Activated CD8-positive, alpha-beta T cell treated with anti-CD3 and anti-CD28 coated beads for 36 hours (primary cell): ENCODE results near the gene MOB3B. TPM values are rescaled to one million over a fixed set of nuclear protein-coding genes. Genes with fewer than 3 reads are reported as not detected.

Experiments
- ATAC-seq: fragments of 200-7000 bp; cut with Tn5 transposase; one replicate; pipeline ENCODE4 v1.10.0; 2021; ENCODE audit warnings: mild to moderate bottlenecking, moderate library complexity
- CTCF ChIA-PET: fragments of 350-600 bp; sonication (Branson Sonifier 250); formaldehyde crosslinking; loops from one replicate; lab custom pipeline; 2021; ENCODE audit warnings: antibody characterized with exemption; lab: Charles Lee
- POLR2A ChIA-PET: fragments of 350-600 bp; sonication (Branson Sonifier 250); formaldehyde crosslinking; loops from one replicate; lab custom pipeline; 2021; ENCODE audit warnings: antibody characterized with exemption; lab: Charles Lee
- DNase-seq: peaks from one replicate; pipeline ENCODE4 v3.0.0-alpha.2; 2020
- H3K27ac Mint-ChIP-seq: one replicate; pipeline ENCODE4 v1.8.0; 2021; ENCODE audit warnings: mild to moderate bottlenecking, mixed read lengths
- H3K27me3 Mint-ChIP-seq: one replicate; pipeline ENCODE4 v1.8.0; 2021; ENCODE audit warnings: mixed read lengths
- H3K36me3 Mint-ChIP-seq: one replicate; pipeline ENCODE4 v1.8.0; 2021; ENCODE audit warnings: low read depth, mixed read lengths
- H3K4me1 Mint-ChIP-seq: one replicate; pipeline ENCODE4 v1.8.0; 2021; ENCODE audit warnings: low read depth, mixed read lengths
- H3K4me3 Mint-ChIP-seq: one replicate; pipeline ENCODE4 v1.8.0; 2021; ENCODE audit warnings: mild to moderate bottlenecking, moderate library complexity, mixed read lengths
- H3K9me3 Mint-ChIP-seq: one replicate; pipeline ENCODE4 v1.8.0; 2021; ENCODE audit warnings: mixed read lengths
- CTCF ChIP-seq: fragments of 200-600 bp; IDR thresholded peaks from one replicate; pipeline ENCODE4 v1.8.0; 2022; ENCODE audit warnings: antibody characterized with exemption, mild to moderate bottlenecking
- intact Hi-C: fragments of 100-400 bp; cut with micrococcal nuclease; formaldehyde crosslinking; loops from one replicate; pipeline ENCODE4 v1.10.0; 2022
- total RNA-seq, 2 experiments: library from RNA; stranded (reverse); gene quantifications; one replicate each; pipeline ENCODE4 v1.2.3, GENCODE V29; 2021

The MOB3B gene
- total RNA-seq, 2 experiments from 2014 or later = 0.47 to 0.67 TPM

GRCh38 chr9:27482709-27483108, 46.9 kb downstream of the MOB3B start:
- no peak for DNase-seq
- CTCF ChIA-PET = no interaction called here
- H3K36me3 Mint-ChIP-seq = no peaks in the 10 kb centered on the region
- POLR2A ChIA-PET = interaction anchor here (0.6 kb wide), 1 partner anchor 125 kb away, joined by 3 read pairs; no protein-coding TSS in a partner anchor
- H3K4me1 Mint-ChIP-seq = peaks cover 17% of the 10 kb centered on the region
- TF ChIP-seq CTCF = no peak
- H3K9me3 Mint-ChIP-seq = peaks cover 13% of the 10 kb centered on the region
- no peak overlapping the region for H3K27ac Mint-ChIP-seq
- intact Hi-C loops = no loop called here
- H3K27me3 Mint-ChIP-seq = no peaks in the 10 kb centered on the region
- ATAC-seq = no peak
- H3K4me3 Mint-ChIP-seq = no peak overlapping the region

- ATAC-seq (no peak), DNase-seq (no peak)
- H3K27ac Mint-ChIP-seq = no peak overlapping the region
- no peaks in the 10 kb centered on the region for H3K27me3 Mint-ChIP-seq
- H3K4me3 Mint-ChIP-seq = no peak overlapping the region
- H3K36me3 Mint-ChIP-seq = no peaks in the 10 kb centered on the region
- H3K9me3 Mint-ChIP-seq = peaks cover 13% of the 10 kb centered on the region
- H3K4me1 Mint-ChIP-seq = no peaks in the 10 kb centered on the region
- ChIA-PET CTCF (no interaction called here), POLR2A (no interaction called here)
- TF ChIP-seq CTCF = no peak
- intact Hi-C loops = no loop called here
Observed at GRCh38 chr9:27478322-27478721, 51.3 kb downstream of the MOB3B start.

- POLR2A ChIA-PET = no interaction called here
- ATAC-seq = no peak
- TF ChIP-seq CTCF = no peak
- intact Hi-C loops = no loop called here
- Mint-ChIP-seq H3K27ac (no peak overlapping the region), H3K27me3 (no peaks in the 10 kb centered on the region), H3K9me3 (peaks cover 13% of the 10 kb centered on the region), H3K4me3 (no peak overlapping the region), H3K36me3 (no peaks in the 10 kb centered on the region), H3K4me1 (no peaks in the 10 kb centered on the region)
- no peak for DNase-seq
- CTCF ChIA-PET = no interaction called here
Observed at GRCh38 chr9:27476870-27477515, 52.6 kb downstream of the MOB3B start.

- intact Hi-C loops = no loop called here
- TF ChIP-seq CTCF = no peak
- peaks cover 11% of the 10 kb centered on the region for H3K9me3 Mint-ChIP-seq
Observed at GRCh38 chr9:27475057-27475595, 54.5 kb downstream of the MOB3B start.

GRCh38 chr9:27474305-27474704, 55.3 kb downstream of the MOB3B start:
- H3K4me3 Mint-ChIP-seq = no peak overlapping the region
- CTCF ChIA-PET = no interaction called here

More at GRCh38 chr9:27475057-27475595, 54.5 kb downstream of the MOB3B start:
- no peaks in the 10 kb centered on the region for H3K27me3 Mint-ChIP-seq
- no peaks in the 10 kb centered on the region for H3K36me3 Mint-ChIP-seq
- H3K4me1 Mint-ChIP-seq = no peaks in the 10 kb centered on the region
- POLR2A ChIA-PET = no interaction called here
- ATAC-seq (no peak), DNase-seq (no peak)
- H3K4me3 Mint-ChIP-seq = no peak overlapping the region
- no peak overlapping the region for H3K27ac Mint-ChIP-seq
- CTCF ChIA-PET = no interaction called here

More at GRCh38 chr9:27474305-27474704, 55.3 kb downstream of the MOB3B start:
- Mint-ChIP-seq H3K27ac (no peak overlapping the region), H3K4me1 (no peaks in the 10 kb centered on the region), H3K27me3 (no peaks in the 10 kb centered on the region), H3K36me3 (no peaks in the 10 kb centered on the region), H3K9me3 (peaks cover 11% of the 10 kb centered on the region)
- no peak for TF ChIP-seq CTCF
- no peak for ATAC-seq
- POLR2A ChIA-PET = no interaction called here
- intact Hi-C loops = no loop called here
- no peak for DNase-seq
